HL-60/S4 (cell line): Measurements from ENCODE around the gene HAT1.
"Not testable (repeated sequence)": the region's sequence is repeated elsewhere in the genome, so short reads cannot be mapped to it uniquely, and the experiment has no call there.

ENCODE experiments used
- in situ Hi-C: fragments of 300-500 bp; cut with MboI; formaldehyde crosslinking; loops from 2 replicates; pipeline ENCODE4 v1.14.3; 2022; ENCODE audit warnings: low sequenced_read_pairs

Gene HAT1

DNA sequence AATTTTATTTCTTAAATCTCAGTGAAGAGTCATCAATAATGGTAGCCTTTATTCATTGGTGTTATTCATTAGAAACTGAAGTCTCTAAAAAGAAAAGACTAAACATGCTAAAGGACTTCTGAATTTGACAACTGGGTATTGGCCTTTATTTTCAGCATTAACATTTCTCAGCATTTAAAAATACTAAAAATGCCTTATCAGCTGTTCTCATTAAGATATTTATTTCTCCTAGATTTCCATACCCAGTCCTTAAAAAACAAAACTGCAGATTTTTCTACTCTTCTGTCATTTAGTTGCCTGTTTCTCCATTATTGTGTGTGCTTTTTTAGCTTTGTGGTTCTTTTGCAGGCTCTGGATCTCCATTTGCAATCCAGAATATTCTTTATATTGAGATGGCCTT lies 46.2 kb downstream of the HAT1 start:
- in situ Hi-C loops = no loop called here

GRCh38 chr2:171972329-171972982 lies 50.2 kb downstream of the HAT1 start:
- in situ Hi-C loops = no loop called here

DNA sequence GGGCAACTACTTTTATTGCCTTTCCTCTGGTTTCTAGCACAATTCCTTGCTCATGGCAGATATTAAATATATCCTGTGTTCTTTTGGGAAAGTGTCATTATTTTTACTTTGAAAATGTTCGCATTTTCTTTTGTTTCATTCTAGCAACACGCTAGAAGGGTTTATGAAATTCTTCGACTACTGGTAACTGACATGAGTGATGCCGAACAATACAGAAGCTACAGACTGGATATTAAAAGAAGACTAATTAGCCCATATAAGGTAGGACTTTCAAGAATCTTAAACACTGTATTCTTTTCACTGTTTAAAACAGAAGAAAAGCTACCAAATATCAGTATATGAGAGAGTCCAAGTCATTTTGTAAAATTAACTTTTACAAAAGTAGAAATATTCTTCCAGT lies 56.8 kb downstream of the HAT1 start:
- in situ Hi-C loops = no loop called here

DNA sequence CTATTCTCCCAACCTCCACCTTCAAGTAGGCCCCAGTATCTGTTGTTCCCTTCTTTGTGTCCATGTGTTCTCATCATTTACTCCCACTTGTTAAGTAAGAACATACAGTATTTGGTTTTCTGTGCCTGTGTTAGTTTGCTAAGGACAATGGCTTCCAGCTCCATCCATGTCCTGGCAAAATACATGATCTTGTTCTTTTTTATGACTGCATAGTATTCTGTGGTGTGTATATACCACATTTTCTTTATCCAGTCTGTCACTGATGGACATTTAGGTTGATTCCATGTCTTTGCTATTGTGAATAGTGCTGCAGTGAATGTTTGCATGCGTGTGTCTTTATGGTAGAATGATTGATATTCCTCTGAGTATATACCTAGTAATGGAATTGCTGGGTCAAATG lies 61.7 kb downstream of the HAT1 start:
- in situ Hi-C loops = not testable (repeated sequence)

GRCh38 chr2:171985076-171985475 lies 62.8 kb downstream of the HAT1 start:
- in situ Hi-C loops = no loop called here

- in situ Hi-C loops = no loop called here
These were observed 64.5 kb downstream of the HAT1 start for GRCh38 chr2:171986778-171987177.

- in situ Hi-C loops = no loop called here
These were observed 68.8 kb downstream of the HAT1 start for GRCh38 chr2:171991027-171991426.

DNA sequence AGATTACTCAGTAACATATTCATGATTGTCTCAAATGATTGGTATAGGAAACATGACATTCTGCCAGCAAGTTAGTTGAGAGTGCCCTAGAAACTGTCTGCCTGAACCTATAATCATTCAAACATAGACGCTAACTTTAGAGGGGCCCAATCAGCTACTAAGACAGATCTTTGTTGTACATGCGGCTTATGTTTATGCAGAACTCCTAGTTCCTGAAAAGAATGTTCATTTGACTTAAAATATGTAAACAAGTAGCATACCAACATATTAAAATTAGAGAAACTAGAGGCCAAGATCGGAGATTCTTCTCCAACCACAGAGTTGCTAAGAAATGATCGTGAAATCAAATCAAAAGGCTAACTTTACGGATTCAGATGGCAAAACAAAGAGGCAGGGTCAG lies 73.3 kb downstream of the HAT1 start:
- in situ Hi-C loops = no loop called here

DNA sequence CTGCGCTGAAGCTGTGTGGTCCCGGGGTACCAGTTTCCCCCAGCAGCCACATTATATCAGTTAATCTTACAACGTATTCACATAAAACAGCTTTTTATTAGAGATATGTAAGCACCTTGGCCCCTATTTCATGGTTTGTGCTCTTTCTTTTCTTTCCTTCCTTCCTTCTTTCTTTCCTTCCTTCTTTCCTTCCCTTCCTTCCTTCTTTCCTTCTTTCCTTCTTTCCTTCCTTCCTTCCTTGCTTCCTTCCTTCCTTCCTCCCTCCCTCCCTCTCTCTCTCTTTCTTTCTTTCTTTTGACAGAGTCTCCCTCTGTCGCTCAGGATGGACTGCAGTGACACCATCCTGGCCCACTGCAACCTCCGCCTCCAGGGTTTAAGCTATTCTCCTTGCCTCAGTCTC lies 73.8 kb downstream of the HAT1 start:
- in situ Hi-C loops = no loop called here

- in situ Hi-C loops = not testable (repeated sequence)
These were observed 74.8 kb downstream of the HAT1 start for GRCh38 chr2:171997031-171997430.

- in situ Hi-C loops = no loop called here
These were observed 76.9 kb downstream of the HAT1 start for GRCh38 chr2:171999161-171999560.

GRCh38 chr2:171999604-172000469 lies 77.6 kb downstream of the HAT1 start, which contains the start of gene METAP1D:
Gene METAP1D, plus strand, starts transcription at chr2:171999953. Its CDS starts 17 bp downstream, at chr2:171999970.
- in situ Hi-C loops = no loop called here

DNA sequence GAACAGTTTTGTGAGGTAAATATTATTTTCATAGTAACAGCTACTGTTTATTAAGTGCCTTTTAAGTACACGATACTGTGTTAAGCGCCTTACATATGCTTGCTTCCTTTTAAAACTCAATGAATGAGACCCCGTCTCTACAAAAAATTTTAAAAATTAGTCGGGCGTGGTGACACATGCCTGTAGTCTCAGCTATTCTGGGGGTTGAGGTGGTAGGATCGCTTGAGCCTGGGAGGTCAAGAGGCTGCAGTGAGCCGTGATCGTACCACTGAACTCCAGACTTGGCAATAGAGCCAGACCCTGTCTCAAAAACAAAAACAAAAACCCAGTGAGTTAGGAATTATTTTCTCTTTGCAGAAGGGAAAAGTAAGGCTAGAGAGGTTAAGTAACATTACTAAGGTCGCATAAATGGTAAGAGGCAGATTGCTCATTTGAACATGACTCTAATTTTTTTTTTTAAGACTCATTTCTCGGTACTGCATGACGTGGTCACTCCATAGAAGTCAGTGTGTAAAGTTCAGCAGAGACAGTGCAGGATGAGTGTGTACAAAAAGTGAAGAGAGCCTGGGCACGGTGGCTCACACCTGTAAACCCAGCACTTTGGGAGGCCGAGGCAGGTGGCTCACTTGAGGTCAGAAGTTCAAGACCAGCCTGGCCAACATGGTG lies 78.6 kb downstream of the HAT1 start:
- in situ Hi-C loops = no loop called here

DNA sequence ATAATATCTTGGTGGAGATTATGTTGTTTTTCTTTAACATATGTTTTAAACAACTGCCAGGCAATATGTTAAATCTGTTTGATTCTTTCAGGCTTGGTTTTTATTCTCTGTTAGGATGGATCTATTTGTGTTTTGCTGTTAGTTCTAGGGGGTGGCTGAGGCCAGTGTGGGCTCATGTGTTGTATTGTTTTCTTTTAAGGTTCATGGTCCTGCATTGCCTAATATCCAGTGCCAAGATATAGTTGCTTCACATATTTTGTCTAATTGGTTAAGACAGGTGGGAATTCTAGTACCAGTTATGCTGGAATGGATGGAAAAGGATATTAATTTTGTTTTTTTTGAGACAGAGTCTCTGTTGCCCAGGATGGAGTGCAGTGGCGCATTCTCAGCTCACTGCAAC lies 85.1 kb downstream of the HAT1 start:
- in situ Hi-C loops = no loop called here

- in situ Hi-C loops = no loop called here
These were observed 87.6 kb downstream of the HAT1 start for GRCh38 chr2:172009823-172010222.

- in situ Hi-C loops = no loop called here
These were observed 89.7 kb downstream of the HAT1 start for GRCh38 chr2:172011812-172012575.

DNA sequence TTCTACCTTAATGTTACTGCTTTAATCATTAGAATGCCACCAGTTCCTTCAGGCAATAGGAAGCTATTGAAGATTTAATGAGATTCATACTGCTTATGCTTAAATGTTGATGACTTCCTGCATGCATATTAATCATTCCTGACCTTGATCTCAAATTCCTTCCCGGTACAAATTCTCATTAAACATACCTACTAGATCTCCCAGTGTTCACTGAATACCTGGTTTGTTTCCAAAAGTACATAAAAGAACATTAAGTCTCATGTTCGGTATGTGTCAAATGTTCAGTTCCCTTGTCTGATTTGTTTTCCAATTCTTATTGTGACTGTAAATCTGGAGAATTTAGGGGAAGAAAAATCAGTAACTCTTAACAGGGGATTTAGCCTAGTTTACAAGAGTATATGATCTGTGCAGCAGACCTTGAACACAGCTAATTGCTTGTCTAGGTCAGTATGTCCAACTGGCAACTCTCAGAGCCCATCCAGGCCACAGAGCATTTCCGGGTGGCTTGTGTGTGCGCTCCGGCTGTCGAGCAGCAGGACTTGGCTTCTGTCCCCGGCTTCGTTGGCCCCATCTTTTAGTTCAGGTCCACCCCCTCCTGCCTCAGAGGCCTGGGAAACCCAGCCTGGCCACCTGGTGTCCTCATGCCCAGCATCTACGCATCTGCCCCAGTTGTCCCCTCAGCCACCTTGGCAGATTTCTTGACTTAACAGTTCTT lies 90.6 kb downstream of the HAT1 start:
- in situ Hi-C loops = no loop called here

- in situ Hi-C loops = no loop called here
These were observed 91.1 kb downstream of the HAT1 start for GRCh38 chr2:172013396-172013795.

DNA sequence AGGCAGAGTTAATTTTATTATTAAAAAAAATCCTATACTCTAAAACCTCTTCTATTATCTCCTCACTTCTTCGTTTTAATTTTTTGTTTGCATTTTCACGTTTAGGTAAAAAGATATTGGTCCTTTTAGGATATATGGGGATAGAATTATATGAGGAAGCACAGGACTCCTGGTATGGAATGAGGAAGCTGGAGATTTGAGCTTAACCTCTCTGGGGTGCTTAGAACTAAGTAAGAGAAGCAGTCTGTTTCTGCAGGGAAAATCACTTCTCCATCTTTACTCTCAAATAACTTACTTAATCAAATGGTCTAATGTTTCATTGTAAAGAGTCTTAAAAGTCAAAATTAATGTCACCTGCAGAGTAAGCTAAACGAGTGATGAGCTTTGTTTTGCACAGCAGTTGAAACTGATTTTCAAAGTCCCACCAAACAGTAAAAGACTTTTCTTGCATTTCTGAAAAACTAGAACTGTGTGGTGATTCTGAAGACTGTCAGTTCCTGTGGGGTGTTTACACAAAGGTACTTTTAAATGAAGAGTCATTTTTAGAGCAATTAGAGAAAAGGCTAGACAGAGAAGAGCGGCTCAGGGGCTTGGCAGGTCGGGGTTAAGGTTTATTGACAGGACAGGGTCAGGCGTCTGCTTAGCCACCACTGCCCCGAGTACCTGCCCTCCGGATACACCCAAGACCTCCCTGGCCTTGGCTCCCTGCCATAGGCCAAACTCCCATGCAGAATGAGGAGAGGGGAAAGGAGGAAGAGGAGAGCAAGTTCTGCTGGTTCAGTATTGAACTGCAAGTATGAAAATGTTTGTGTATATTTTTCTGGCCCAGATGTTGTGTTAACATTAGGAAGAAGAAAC lies 99.0 kb downstream of the HAT1 start:
- in situ Hi-C loops = no loop called here
